C4-2B (cell line): ENCODE results near the gene BDH1.

Experiments
- H3K27ac ChIP-seq: fragments of 450-650 bp; 2 replicates; pipeline ENCODE4 v1.5.1; 2017
- ZFX ChIP-seq: fragments of 450-650 bp; IDR thresholded peaks from 2 replicates; pipeline ENCODE4 v1.6.1; 2017
- TF ChIP-seq, protein P1 (sequence below): fragments of 450-650 bp; conservative IDR thresholded peaks from 2 replicates; pipeline ENCODE4 v1.5.1; 2017; ENCODE audit warnings: mild to moderate bottlenecking

The BDH1 gene

DNA sequence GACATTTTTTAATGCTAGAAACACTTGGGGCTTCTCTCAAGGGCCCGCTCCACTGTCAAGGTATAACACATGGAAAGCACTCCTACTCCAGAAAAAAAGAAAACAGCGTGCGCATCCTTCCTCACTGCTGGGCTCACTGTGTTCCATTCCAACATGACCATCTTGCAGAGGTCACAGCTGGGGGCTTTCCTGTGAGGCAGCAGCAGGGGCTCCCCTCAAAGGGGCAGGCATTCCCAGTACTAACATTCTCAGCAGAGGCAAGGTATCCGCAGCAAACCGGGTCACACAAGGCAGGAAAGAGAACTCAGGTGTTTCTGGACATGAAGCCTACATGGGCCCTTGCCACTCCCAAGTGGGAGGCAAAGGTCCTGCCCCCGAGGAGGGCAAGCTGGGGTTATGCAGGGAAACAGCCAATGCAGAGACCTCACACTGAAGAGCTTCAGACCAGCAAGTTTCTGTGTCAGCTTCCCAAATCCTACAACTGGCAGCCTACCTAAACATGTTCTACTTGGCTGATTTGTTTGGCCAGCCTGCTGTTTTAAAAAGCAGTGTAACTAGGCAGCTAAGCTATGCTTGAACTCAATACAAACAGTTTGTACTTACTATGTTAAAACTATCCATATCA, 6.4 kb downstream of the BDH1 start:
- TF ChIP-seq, protein P1, sequence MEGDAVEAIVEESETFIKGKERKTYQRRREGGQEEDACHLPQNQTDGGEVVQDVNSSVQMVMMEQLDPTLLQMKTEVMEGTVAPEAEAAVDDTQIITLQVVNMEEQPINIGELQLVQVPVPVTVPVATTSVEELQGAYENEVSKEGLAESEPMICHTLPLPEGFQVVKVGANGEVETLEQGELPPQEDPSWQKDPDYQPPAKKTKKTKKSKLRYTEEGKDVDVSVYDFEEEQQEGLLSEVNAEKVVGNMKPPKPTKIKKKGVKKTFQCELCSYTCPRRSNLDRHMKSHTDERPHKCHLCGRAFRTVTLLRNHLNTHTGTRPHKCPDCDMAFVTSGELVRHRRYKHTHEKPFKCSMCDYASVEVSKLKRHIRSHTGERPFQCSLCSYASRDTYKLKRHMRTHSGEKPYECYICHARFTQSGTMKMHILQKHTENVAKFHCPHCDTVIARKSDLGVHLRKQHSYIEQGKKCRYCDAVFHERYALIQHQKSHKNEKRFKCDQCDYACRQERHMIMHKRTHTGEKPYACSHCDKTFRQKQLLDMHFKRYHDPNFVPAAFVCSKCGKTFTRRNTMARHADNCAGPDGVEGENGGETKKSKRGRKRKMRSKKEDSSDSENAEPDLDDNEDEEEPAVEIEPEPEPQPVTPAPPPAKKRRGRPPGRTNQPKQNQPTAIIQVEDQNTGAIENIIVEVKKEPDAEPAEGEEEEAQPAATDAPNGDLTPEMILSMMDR: no peak
- no peak for TF ChIP-seq ZFX
- no peak overlapping the region for H3K27ac ChIP-seq

DNA sequence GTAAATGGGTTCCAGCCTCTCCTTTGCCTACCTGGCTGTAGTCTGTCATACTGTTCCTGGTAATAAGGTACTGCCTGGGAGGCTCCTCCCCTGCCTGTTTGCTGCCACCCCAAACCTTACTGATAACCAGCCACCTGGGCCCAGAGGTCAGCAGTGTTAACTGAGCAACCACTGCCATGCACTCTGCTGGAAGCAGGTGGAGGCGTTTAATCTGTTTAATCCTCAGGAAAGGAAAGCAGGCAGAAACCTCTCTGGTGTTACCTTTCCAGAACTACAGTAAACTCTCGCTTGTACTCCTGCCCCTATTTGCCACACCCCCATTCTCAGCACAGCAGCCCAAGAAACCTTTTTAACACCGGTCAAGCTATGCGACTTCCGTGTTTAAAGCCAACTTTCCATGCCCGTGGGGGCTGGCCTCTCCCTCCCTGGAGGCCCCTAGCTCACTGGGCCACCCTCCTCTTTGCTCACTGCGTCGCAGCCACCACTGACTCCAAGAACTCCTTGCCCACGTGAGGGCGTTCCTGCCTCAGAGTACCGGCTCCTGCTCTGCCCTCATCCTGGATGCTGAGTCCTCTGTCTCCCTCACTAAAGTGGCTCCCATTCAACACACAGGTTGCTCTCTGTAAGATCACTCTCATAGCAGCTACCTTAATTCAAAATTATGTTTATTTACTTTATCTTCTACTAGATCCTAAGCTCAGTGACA, 8.3 kb downstream of the BDH1 start:
- no peak overlapping the region for H3K27ac ChIP-seq
- no peak for TF ChIP-seq ZFX
- TF ChIP-seq, protein P1: no peak

DNA sequence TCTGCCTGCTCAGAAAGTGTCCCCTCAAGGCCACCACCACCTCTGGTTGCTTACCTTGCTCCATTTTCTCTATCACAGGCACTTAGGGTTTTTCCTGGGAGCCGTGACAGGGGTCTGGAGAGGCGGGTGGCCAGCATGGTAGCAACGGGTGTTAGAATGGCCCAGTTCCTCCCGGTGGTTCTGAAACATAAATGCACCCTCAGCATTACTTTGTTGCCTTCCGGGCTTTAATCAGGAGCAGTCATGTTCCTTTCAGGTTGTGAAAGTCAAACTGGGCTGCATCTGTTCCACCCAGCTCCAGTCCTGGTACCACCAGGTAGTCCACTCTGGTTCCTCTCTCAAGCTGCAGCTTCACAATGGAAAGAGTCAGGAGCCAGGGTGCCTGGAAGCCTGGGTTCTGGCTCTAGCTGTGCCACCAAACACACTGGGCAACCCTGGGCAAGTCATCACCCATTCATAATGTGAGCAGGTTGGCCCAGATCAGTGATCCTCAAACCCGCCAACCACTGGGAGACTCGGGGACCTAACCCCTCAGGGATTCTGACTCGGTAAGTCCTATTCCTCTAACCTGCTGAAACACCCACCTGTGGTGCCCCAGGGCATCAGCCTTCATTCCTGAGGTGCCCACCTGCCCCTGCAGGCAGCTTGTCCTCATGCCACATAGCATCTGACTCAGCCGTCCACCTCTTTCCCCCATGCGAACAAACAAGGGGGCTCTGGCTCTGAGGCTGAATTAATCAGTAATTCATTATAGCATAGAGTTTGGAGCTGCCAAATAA, 9.3 kb downstream of the BDH1 start:
- no peak overlapping the region for H3K27ac ChIP-seq
- TF ChIP-seq, protein P1: no peak
- TF ChIP-seq ZFX: no peak

DNA sequence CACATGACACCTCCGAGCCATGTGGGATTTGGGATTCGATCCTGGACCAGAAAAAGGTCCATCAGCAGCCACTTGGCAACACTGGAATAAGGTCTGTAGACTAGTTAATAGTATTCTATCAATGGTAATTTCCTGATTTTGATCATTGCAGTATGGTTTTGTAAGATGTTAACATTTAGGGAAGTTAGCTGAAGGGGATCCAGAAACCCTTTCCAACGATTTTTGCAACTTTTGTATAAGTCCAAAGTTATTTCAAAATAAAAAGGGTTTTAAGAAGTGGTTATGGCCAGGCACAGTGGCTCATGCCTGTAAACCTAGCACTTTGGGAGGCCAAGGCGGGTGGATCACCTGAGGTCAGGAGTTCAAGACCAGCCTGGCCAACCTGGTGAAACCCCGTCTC, 10.2 kb downstream of the BDH1 start:
- TF ChIP-seq, protein P1: no peak
- TF ChIP-seq ZFX: no peak
- no peak overlapping the region for H3K27ac ChIP-seq

DNA sequence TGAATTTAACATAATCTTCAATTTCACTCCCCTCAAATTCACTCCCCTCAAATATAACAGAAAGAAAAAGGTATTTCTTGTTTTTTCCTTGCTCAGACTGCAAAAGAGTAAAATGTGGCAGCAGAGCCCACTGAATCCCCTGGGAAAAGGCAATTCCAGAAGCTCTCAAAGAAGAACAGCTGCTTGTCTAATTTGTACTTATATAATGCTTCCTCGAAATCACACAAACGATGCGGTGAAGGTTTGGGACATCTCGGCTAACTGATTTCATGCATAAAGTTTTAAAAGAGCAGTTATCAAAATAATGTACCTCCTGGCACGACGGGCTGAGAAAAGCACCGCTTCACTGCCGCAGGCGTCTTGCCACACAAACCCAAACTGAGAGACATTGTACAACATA, 10.7 kb downstream of the BDH1 start:
- TF ChIP-seq, protein P1: no peak
- no peak for TF ChIP-seq ZFX
- no peak overlapping the region for H3K27ac ChIP-seq

DNA sequence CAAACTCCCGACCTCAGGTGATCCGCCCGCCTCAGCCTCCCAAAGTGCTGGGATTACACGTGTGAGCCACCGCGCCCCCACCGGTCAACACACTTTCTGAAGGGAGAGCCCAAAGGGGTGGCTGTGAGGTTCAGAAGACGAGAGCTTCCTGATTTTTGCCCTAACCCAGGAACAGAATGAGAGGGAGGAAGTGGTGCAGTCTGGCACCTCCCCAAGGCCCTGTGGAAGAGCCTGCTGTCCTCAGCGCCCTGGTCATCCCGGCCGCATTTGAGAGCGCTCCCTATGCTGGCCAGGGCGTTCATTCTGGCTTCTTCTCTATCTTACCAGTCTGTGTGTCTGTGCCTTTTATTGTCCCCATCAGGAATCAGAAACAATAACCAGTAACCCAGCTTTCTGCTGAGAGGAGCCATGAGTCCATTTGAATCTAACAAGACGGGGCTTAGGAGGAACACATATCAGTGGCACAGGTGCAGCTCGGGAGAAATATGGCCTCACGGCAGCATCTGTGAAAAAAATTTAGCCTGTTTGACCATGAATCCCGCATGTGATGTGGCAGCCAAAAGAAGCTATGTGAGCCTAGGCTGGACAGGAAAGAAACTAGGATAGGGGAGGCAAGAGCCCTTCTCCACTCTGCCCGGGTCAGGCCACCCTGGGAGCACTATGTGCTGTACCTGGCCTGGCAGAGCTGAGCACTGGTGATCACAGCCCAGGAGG, 12.9 kb downstream of the BDH1 start:
- TF ChIP-seq ZFX: no peak
- TF ChIP-seq, protein P1: no peak
- H3K27ac ChIP-seq: no peak overlapping the region; the same call in 1 of the 2 replicates
